ENCODE measurements around the gene GOLM1. TPM values are rescaled to one million over a fixed set of nuclear protein-coding genes. Genes with fewer than 3 reads are reported as not detected.

GOLM1 gene
- total and polyA plus RNA-seq, 9 donors: 38.0 to 85.9 (median 59.8) TPM

- Histone ChIP-seq H3K27ac (ENCODE audit: low read length) (no peak overlapping the region), H3K36me3 (ENCODE audit: control insufficient read depth, insufficient read depth, low read length) (peaks cover 41% of the 10 kb centered on the region), H3K9me3 (replicated peaks; ENCODE audit: control insufficient read depth, low read depth, low read length) (no peaks in the 10 kb centered on the region), H3K27me3 (ENCODE audit: control insufficient read depth, insufficient read depth, low read length) (no peaks in the 10 kb centered on the region), H3K4me1 (ENCODE audit: control insufficient read depth, insufficient read depth, low read length) (no peaks in the 10 kb centered on the region), H3K4me3 (ENCODE audit: low read length) (no peak overlapping the region)
- no peak for DNase-seq
- WGBS (ENCODE audit: insufficient coverage): 65% methylated on average over 12 of the region's 15 CpGs
Observed at GRCh38 chr9:86035827-86036440, 63.4 kb downstream of the GOLM1 start.

DNA sequence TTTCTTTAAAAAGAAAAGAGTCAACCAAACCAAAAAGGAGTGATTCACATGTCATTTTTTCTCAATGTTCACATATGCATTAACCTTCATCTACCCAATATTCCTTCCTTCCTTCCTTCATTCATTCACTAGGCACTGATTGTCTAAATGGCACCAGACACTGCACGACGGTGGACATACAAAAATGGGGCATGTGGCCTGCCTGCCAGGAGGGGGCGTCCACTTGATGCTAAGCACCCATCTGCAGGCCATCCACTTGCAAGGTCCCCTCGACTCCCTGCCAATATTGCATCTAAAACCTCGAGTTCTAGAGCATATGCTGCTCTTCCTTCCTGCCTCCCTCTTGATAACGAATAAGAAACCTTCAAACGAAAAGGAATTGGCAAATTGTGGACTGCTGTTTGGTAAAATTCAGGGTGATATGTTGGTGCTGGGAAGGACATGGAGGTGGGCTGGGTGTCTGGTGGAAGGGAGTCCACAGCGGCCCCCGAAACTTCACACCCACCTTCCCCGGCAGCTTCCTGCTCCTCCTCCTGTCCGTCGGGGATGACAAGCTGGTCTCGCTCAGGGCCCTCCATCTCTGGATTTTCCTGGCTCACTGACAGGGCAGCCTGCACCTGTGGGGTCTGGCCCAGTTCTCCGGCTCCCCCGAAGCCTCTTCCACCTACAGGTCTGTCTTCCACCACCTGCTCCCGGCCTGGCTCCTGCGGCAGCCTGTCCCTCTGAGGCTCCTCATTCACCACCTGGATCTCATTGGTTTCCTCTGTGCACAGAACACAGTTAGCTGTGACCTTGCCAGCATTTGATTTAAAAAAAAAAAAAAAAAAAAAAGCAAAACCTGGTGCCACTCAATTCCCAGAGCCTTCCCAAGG is 64.3 kb downstream of the GOLM1 start:
- Histone ChIP-seq H3K36me3 (ENCODE audit: control insufficient read depth, insufficient read depth, low read length) (peaks cover 41% of the 10 kb centered on the region), H3K9me3 (replicated peaks; ENCODE audit: control insufficient read depth, low read depth, low read length) (no peaks in the 10 kb centered on the region), H3K4me1 (ENCODE audit: control insufficient read depth, insufficient read depth, low read length) (no peaks in the 10 kb centered on the region), H3K27me3 (ENCODE audit: control insufficient read depth, insufficient read depth, low read length) (no peaks in the 10 kb centered on the region), H3K4me3 (ENCODE audit: low read length) (no peak overlapping the region), H3K27ac (ENCODE audit: low read length) (no peak overlapping the region)
- 54% methylated on average over 12 of the region's 17 CpGs for WGBS (ENCODE audit: insufficient coverage)
- DNase-seq: no peak

GRCh38 chr9:86027767-86028166 is 71.6 kb downstream of the GOLM1 start:
- Histone ChIP-seq H3K27me3 (ENCODE audit: control insufficient read depth, insufficient read depth, low read length) (no peaks in the 10 kb centered on the region), H3K9me3 (replicated peaks; ENCODE audit: control insufficient read depth, low read depth, low read length) (no peaks in the 10 kb centered on the region), H3K27ac (ENCODE audit: low read length) (no peak overlapping the region), H3K36me3 (ENCODE audit: control insufficient read depth, insufficient read depth, low read length) (peaks cover 47% of the 10 kb centered on the region), H3K4me1 (ENCODE audit: control insufficient read depth, insufficient read depth, low read length) (no peaks in the 10 kb centered on the region), H3K4me3 (ENCODE audit: low read length) (no peak overlapping the region)
- no peak for DNase-seq
- no CpG with 5 or more reads among the region's 4 CpGs for WGBS (ENCODE audit: insufficient coverage)

- no peak for DNase-seq
- Histone ChIP-seq H3K4me3 (ENCODE audit: low read length) (no peak overlapping the region), H3K27me3 (ENCODE audit: control insufficient read depth, insufficient read depth, low read length) (no peaks in the 10 kb centered on the region), H3K36me3 (ENCODE audit: control insufficient read depth, insufficient read depth, low read length) (peaks cover 39% of the 10 kb centered on the region), H3K4me1 (ENCODE audit: control insufficient read depth, insufficient read depth, low read length) (no peaks in the 10 kb centered on the region), H3K9me3 (replicated peaks; ENCODE audit: control insufficient read depth, low read depth, low read length) (no peaks in the 10 kb centered on the region), H3K27ac (ENCODE audit: low read length) (no peak overlapping the region)
- no CpG with 5 or more reads among the region's 3 CpGs for WGBS (ENCODE audit: insufficient coverage)
Observed at GRCh38 chr9:86022687-86023266, 76.6 kb downstream of the GOLM1 start.

DNA sequence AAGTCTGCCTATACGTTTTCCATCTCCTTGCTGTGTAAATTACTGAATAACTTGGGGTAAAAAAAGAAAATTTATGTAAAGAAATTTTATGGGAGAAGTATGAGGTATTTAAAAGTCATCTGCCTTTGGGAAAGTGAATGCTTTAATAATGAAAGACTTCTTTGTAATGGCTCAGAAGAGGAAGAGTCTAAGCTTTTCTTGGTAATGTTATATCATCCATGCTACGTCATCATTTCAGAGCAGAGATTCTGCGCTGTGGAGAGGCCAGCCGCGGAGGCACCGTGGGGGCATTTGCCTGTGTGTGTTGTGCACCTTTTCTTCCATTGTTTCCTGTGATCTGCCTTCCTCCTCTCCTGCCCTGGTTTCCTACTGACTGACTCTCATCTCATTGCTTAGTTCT is 78.2 kb downstream of the GOLM1 start:
- Histone ChIP-seq H3K4me1 (ENCODE audit: control insufficient read depth, insufficient read depth, low read length) (no peaks in the 10 kb centered on the region), H3K27ac (ENCODE audit: low read length) (no peak overlapping the region), H3K9me3 (replicated peaks; ENCODE audit: control insufficient read depth, low read depth, low read length) (no peaks in the 10 kb centered on the region), H3K36me3 (ENCODE audit: control insufficient read depth, insufficient read depth, low read length) (peaks cover 41% of the 10 kb centered on the region), H3K27me3 (ENCODE audit: control insufficient read depth, insufficient read depth, low read length) (no peaks in the 10 kb centered on the region), H3K4me3 (ENCODE audit: low read length) (no peak overlapping the region)
- no peak for DNase-seq
- WGBS (ENCODE audit: insufficient coverage): 100% methylated on average over 1 of the region's 6 CpGs

DNA sequence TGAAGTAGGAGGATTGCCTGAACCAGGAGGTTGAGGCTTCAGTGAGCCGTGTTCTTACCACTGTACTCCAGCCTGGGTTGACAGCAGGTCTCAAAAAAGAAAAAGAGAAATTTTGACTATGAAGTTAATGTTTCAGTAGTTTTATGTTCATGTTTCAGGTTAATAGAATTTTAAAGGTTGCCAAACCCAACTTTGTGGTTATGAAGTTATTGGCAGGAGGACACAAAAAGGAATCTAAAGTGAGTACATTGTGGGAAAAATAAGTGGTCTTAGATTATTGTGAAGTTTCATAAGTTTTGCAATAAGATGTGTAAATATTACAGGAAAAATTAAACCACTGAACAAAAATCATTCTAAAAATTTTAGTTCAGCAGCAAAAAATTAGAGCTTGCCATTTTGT is 78.6 kb downstream of the GOLM1 start:
- H3K27ac ChIP-seq (ENCODE audit: low read length): no peak overlapping the region
- no peaks in the 10 kb centered on the region for H3K4me1 ChIP-seq (ENCODE audit: control insufficient read depth, insufficient read depth, low read length)
- 100% methylated on average over 1 of the region's 1 CpG for WGBS (ENCODE audit: insufficient coverage)
- H3K36me3 ChIP-seq (ENCODE audit: control insufficient read depth, insufficient read depth, low read length): peaks cover 40% of the 10 kb centered on the region
- H3K4me3 ChIP-seq (ENCODE audit: low read length): no peak overlapping the region
- no peaks in the 10 kb centered on the region for H3K9me3 ChIP-seq (replicated peaks; ENCODE audit: control insufficient read depth, low read depth, low read length)
- H3K27me3 ChIP-seq (ENCODE audit: control insufficient read depth, insufficient read depth, low read length): no peaks in the 10 kb centered on the region
- no peak for DNase-seq

- no peak overlapping the region for H3K4me3 ChIP-seq (ENCODE audit: low read length)
- H3K36me3 ChIP-seq (ENCODE audit: control insufficient read depth, insufficient read depth, low read length): peaks cover 23% of the 10 kb centered on the region
- DNase-seq: no peak
- no peak overlapping the region for H3K27ac ChIP-seq (ENCODE audit: low read length)
- H3K4me1 ChIP-seq (ENCODE audit: control insufficient read depth, insufficient read depth, low read length): no peaks in the 10 kb centered on the region
- 81% methylated on average over 2 of the region's 2 CpGs for WGBS (ENCODE audit: insufficient coverage)
- H3K27me3 ChIP-seq (ENCODE audit: control insufficient read depth, insufficient read depth, low read length): no peaks in the 10 kb centered on the region
- H3K9me3 ChIP-seq (replicated peaks; ENCODE audit: control insufficient read depth, low read depth, low read length): peaks cover 5% of the 10 kb centered on the region
Observed at GRCh38 chr9:86009133-86009532, 90.2 kb downstream of the GOLM1 start.

GRCh38 chr9:86005253-86005775 is 94.0 kb downstream of the GOLM1 start:
- DNase-seq: no peak
- Histone ChIP-seq H3K4me3 (ENCODE audit: low read length) (no peak overlapping the region), H3K27ac (ENCODE audit: low read length) (no peak overlapping the region), H3K4me1 (ENCODE audit: control insufficient read depth, insufficient read depth, low read length) (no peaks in the 10 kb centered on the region), H3K36me3 (ENCODE audit: control insufficient read depth, insufficient read depth, low read length) (peaks cover 17% of the 10 kb centered on the region), H3K9me3 (replicated peaks; ENCODE audit: control insufficient read depth, low read depth, low read length) (peaks cover 9% of the 10 kb centered on the region), H3K27me3 (ENCODE audit: control insufficient read depth, insufficient read depth, low read length) (no peaks in the 10 kb centered on the region)
- 100% methylated on average over 1 of the region's 1 CpG for WGBS (ENCODE audit: insufficient coverage)

DNA sequence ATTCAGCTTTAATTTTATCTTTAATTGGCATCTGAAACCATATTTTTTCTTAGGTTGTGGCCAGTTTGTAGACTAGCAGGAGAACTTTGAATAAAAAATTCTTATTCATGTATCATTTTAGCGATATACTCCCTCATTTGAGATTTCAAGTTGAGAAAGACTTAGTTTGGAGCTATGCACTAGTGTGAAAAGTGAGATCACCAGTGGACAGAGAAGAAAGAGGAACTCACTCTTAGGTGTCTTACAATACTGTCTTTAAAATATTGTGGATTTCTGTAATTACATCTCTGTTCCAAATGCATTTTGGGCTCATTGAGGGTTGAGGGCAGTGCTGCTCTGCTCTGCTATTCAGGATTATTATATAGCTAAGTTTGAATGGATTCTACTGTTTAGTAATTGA is 103.8 kb downstream of the GOLM1 start:
- Histone ChIP-seq H3K36me3 (ENCODE audit: control insufficient read depth, insufficient read depth, low read length) (peaks cover 20% of the 10 kb centered on the region), H3K27me3 (ENCODE audit: control insufficient read depth, insufficient read depth, low read length) (no peaks in the 10 kb centered on the region), H3K4me1 (ENCODE audit: control insufficient read depth, insufficient read depth, low read length) (no peaks in the 10 kb centered on the region), H3K9me3 (replicated peaks; ENCODE audit: control insufficient read depth, low read depth, low read length) (no peaks in the 10 kb centered on the region), H3K4me3 (ENCODE audit: low read length) (no peak overlapping the region), H3K27ac (ENCODE audit: low read length) (no peak overlapping the region)
- WGBS (ENCODE audit: insufficient coverage): no CpG with 5 or more reads among the region's 1 CpG
- DNase-seq: no peak

DNA sequence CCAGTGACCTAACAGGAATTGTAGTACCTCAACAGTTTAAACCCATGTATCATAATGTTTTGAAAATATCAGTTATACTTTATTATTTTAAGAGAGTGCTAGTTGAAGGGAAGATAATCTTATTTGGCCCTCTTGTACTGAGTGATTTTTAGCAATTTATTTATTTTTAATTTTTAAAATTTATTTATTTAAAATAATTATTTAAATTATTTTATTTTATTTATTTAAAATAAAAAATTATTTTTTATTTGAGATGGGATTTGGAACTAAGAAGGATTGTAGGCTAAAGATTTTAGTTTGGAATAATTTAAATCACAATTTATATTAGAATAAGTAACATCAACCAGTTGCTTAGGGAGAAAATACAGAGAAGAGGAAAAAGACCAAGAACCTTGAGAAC is 104.3 kb downstream of the GOLM1 start:
- H3K36me3 ChIP-seq (ENCODE audit: control insufficient read depth, insufficient read depth, low read length): peaks cover 21% of the 10 kb centered on the region

More for the DNA sequence above, 104.3 kb downstream of the GOLM1 start:
- no peak overlapping the region for H3K4me3 ChIP-seq (ENCODE audit: low read length)
- H3K9me3 ChIP-seq (replicated peaks; ENCODE audit: control insufficient read depth, low read depth, low read length): no peaks in the 10 kb centered on the region
- no peaks in the 10 kb centered on the region for H3K27me3 ChIP-seq (ENCODE audit: control insufficient read depth, insufficient read depth, low read length)
- no peaks in the 10 kb centered on the region for H3K4me1 ChIP-seq (ENCODE audit: control insufficient read depth, insufficient read depth, low read length)
- H3K27ac ChIP-seq (ENCODE audit: low read length): no peak overlapping the region
- DNase-seq: no peak

All from muscle of leg (tissue), 11 donors.